Trophoblast cell (in vitro differentiated cells and primary cell): ENCODE data around the gene IDH3A.

Source experiments
- DNase-seq, 2 donors: peaks; one replicate each; pipeline ENCODE4 v3.0.0-alpha.2; 2016
- H2AFZ ChIP-seq: 2 replicates; pipeline ENCODE4 v1.6.1; 2013; ENCODE audit warnings: low read length, moderate library complexity, mild to moderate bottlenecking; ENCODE audit not compliant: insufficient read depth, poor library complexity
- H2AK5ac ChIP-seq: 2 replicates; pipeline ENCODE4 v1.6.1; 2013; ENCODE audit warnings: mild to moderate bottlenecking, low read length
- H2BK120ac ChIP-seq: 2 replicates; pipeline ENCODE4 v1.6.1; 2013; ENCODE audit warnings: low read length, mild to moderate bottlenecking, moderate library complexity; ENCODE audit not compliant: insufficient read depth, poor library complexity
- H2BK12ac ChIP-seq: 2 replicates; pipeline ENCODE4 v1.6.1; 2013; ENCODE audit warnings: mild to moderate bottlenecking, low read length, moderate library complexity
- H2BK5ac ChIP-seq: 2 replicates; pipeline ENCODE4 v1.6.1; 2013; ENCODE audit warnings: low read length, low read depth, moderate library complexity, mild to moderate bottlenecking; ENCODE audit not compliant: poor library complexity
- H3K14ac ChIP-seq: 2 replicates; pipeline ENCODE4 v1.6.1; 2013; ENCODE audit warnings: mild to moderate bottlenecking, low read length
- H3K18ac ChIP-seq: 2 replicates; pipeline ENCODE4 v1.6.1; 2013; ENCODE audit warnings: mild to moderate bottlenecking, low read length
- H3K23ac ChIP-seq: 2 replicates; pipeline ENCODE4 v1.6.1; 2013; ENCODE audit warnings: low read length
- H3K27ac ChIP-seq: 2 replicates; pipeline ENCODE4 v1.5.1; 2013; ENCODE audit warnings: low read depth, mild to moderate bottlenecking, inconsistent platforms, low read length, moderate library complexity
- H3K27me3 ChIP-seq: 2 replicates; pipeline ENCODE4 v1.6.1; 2013; ENCODE audit warnings: inconsistent platforms, mild to moderate bottlenecking, low read length, moderate library complexity; ENCODE audit not compliant: insufficient read depth
- H3K36me3 ChIP-seq, 2 experiments: 1 replicate in 1 of 2; 2 replicates in 1 of 2; pipeline ENCODE4 v1.6.1; 2013; ENCODE audit warnings: low read length in 2 of 2, mild to moderate bottlenecking in 2 of 2, moderate library complexity in 1 of 2; ENCODE audit not compliant: insufficient read depth in 2 of 2, control insufficient read depth in 1 of 2
- H3K4ac ChIP-seq: 2 replicates; pipeline ENCODE4 v1.6.1; 2013; ENCODE audit warnings: low read depth, mild to moderate bottlenecking, low read length, moderate library complexity
- H3K4me1 ChIP-seq, 2 experiments: 1 replicate in 1 of 2; 2 replicates in 1 of 2; pipeline ENCODE4 v1.6.1; 2013; ENCODE audit warnings: low read length in 2 of 2, mild to moderate bottlenecking in 2 of 2, moderate library complexity in 1 of 2; ENCODE audit not compliant: insufficient read depth in 2 of 2, control insufficient read depth in 1 of 2
- H3K4me2 ChIP-seq: 2 replicates; pipeline ENCODE4 v1.6.1; 2013; ENCODE audit warnings: inconsistent platforms, mild to moderate bottlenecking, low read length, moderate library complexity
- H3K4me3 ChIP-seq: 2 replicates; pipeline ENCODE4 v1.5.1; 2013; ENCODE audit warnings: mild to moderate bottlenecking, low read depth, low read length, inconsistent platforms
- H3K79me1 ChIP-seq: one replicate; pipeline ENCODE4 v1.6.1; 2013; ENCODE audit warnings: low read length
- H3K79me2 ChIP-seq: 2 replicates; pipeline ENCODE4 v1.6.1; 2013; ENCODE audit warnings: low read length, mild to moderate bottlenecking; ENCODE audit not compliant: control insufficient read depth, insufficient read depth, poor library complexity
- H3K9ac ChIP-seq: 2 replicates; pipeline ENCODE4 v1.6.1; 2013; ENCODE audit warnings: mild to moderate bottlenecking, low read length
- H3K9me3 ChIP-seq: 2 replicates; pipeline ENCODE4 v1.6.1; 2013; ENCODE audit warnings: low read depth, mild to moderate bottlenecking, control low read depth, inconsistent platforms, low read length; ENCODE audit not compliant: insufficient read depth
- H4K12ac ChIP-seq: 2 replicates; pipeline ENCODE4 v1.6.1; 2013; ENCODE audit warnings: low read depth, mild to moderate bottlenecking, low read length, moderate library complexity
- H4K8ac ChIP-seq: 2 replicates; pipeline ENCODE4 v1.6.1; 2013; ENCODE audit warnings: low read depth, mild to moderate bottlenecking, low read length, moderate library complexity
- H4K91ac ChIP-seq: one replicate; pipeline ENCODE4 v1.6.1; 2013; ENCODE audit warnings: low read depth, mild to moderate bottlenecking, low read length, moderate library complexity
- WGBS: extraction: QIAGEN DNeasy Blood & Tissue Kit; methylation state at CpG from one replicate; pipeline ENCODE4 v1.1.7; 2013; ENCODE audit warnings: missing lambda C conversion rate; ENCODE audit not compliant: insufficient read length, insufficient coverage; ENCODE audit errors: extremely low coverage; 5-methylcytosine and 5-hydroxymethylcytosine counted together

IDH3A gene

DNA sequence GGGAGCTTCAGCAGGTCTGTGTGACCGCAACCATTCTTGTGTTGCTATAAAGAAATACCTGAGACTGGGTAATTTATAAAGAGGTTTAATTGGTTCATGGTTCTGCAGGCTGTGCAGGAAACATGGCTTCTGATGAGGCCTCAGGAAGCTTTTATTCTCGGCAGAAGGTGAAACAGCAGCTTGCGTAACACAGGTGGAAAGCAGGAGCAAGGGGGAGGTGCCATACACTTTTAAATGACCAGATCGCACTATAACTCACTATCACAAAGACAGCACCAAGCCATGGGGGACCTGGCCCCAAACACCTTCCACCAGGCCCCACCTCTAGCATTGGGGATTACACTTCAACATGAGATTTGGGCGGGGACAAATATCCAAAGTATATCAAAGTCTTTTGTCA is 9.6 kb upstream of the IDH3A start:
- H3K23ac ChIP-seq = no peak overlapping the region
- H3K4me3 ChIP-seq = no peak overlapping the region

DNA sequence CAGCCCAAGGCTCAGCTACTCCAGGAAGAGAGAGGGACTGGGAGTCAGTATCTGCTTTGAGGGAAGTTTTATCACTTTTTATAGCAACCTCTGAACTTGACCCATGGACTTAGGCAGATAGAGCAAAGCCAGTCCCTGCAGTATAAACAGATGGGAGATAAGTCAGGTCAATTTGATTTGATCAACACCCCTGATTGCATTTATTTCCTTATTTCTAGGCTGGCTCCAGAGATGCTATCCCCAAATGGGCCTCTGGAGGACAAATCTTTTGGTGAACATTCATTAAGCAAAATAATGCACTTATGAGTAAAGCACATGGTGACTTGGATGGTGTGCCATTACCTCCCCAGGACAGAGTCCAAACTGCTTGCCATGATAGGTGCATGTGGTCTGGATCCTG is 8.9 kb upstream of the IDH3A start:
- H2AFZ ChIP-seq = no peak overlapping the region
- H4K91ac ChIP-seq = no peak overlapping the region
- H2BK120ac ChIP-seq = no peak overlapping the region
- H3K18ac ChIP-seq = no peak overlapping the region
- no peak overlapping the region for H3K9ac ChIP-seq
- H3K9me3 ChIP-seq = peaks cover 2% of the 10 kb centered on the region
- H2BK12ac ChIP-seq = no peak overlapping the region
- H3K79me2 ChIP-seq = no peaks in the 10 kb centered on the region
- no peak overlapping the region for H3K27ac ChIP-seq
- no peaks in the 10 kb centered on the region for H3K27me3 ChIP-seq
- no peak for DNase-seq
- H3K79me1 ChIP-seq = no peaks in the 10 kb centered on the region
- H4K12ac ChIP-seq = no peak overlapping the region
- no peaks in the 10 kb centered on the region for H3K36me3 ChIP-seq
- H3K14ac ChIP-seq = no peak overlapping the region
- peak overlapping the region; percentile 47 for H3K23ac ChIP-seq
- H3K4me3 ChIP-seq = no peak overlapping the region
- no peaks in the 10 kb centered on the region for H3K4me1 ChIP-seq
- H2BK5ac ChIP-seq = no peak overlapping the region
- no peak overlapping the region for H3K4ac ChIP-seq
- H2AK5ac ChIP-seq = no peak overlapping the region
- H3K4me2 ChIP-seq = no peak overlapping the region
- no peak overlapping the region for H4K8ac ChIP-seq

More for the DNA sequence above, 9.6 kb upstream of the IDH3A start:
- no peak overlapping the region for H3K27ac ChIP-seq
- no peak overlapping the region for H2BK120ac ChIP-seq
- H3K9me3 ChIP-seq = peaks cover 2% of the 10 kb centered on the region
- H3K79me1 ChIP-seq = no peaks in the 10 kb centered on the region
- H3K27me3 ChIP-seq = no peaks in the 10 kb centered on the region
- H3K18ac ChIP-seq = no peak overlapping the region
- no peak overlapping the region for H2AK5ac ChIP-seq
- no peak overlapping the region for H3K4me2 ChIP-seq
- H2AFZ ChIP-seq = no peak overlapping the region
- H3K4me1 ChIP-seq = no peaks in the 10 kb centered on the region
- H3K14ac ChIP-seq = no peak overlapping the region
- no peak overlapping the region for H4K12ac ChIP-seq
- H2BK5ac ChIP-seq = no peak overlapping the region
- H4K8ac ChIP-seq = no peak overlapping the region
- H3K4ac ChIP-seq = no peak overlapping the region
- no peak overlapping the region for H2BK12ac ChIP-seq
- no peaks in the 10 kb centered on the region for H3K79me2 ChIP-seq
- no peaks in the 10 kb centered on the region for H3K36me3 ChIP-seq
- H3K9ac ChIP-seq = no peak overlapping the region
- no CpG with 5 or more reads among the region's 5 CpGs for WGBS
- H4K91ac ChIP-seq = no peak overlapping the region
- DNase-seq = no peak

DNA sequence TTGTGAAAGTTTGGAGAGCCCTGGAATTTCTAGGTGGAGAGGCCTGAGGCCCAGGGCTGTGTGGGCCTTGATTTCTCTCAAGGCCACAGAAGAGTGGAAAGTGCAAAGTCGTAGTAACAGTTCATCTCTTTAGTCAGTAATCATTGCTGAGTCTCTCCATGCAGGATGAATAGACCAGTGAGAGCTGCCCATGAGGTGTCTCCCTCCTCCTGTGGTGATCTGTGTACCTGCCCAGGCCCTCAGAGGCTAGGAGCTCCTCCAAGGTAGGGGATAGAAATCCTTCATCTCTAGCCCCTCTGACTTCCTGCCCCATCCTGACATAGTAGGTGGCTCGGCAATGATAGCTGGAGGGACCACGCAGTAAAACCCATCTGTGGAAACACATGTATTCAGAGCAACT is 6.8 kb upstream of the IDH3A start:
- Histone ChIP-seq H2BK120ac (no peak overlapping the region), H2BK5ac (no peak overlapping the region), H4K8ac (no peak overlapping the region), H3K4me2 (no peak overlapping the region), H3K4me3 (no peak overlapping the region), H3K18ac (no peak overlapping the region), H3K14ac (no peak overlapping the region), H2BK12ac (no peak overlapping the region), H3K4ac (no peak overlapping the region), H2AFZ (no peak overlapping the region), H3K27me3 (no peaks in the 10 kb centered on the region), H3K23ac (no peak overlapping the region), H3K36me3 (no peaks in the 10 kb centered on the region), H4K91ac (no peak overlapping the region), H3K79me1 (no peaks in the 10 kb centered on the region), H2AK5ac (no peak overlapping the region), H3K9ac (no peak overlapping the region), H3K9me3 (peaks cover 2% of the 10 kb centered on the region), H4K12ac (no peak overlapping the region), H3K4me1 (peaks cover 0 to 5% of the 10 kb centered on the region in 2 experiments), H3K27ac (no peak overlapping the region), H3K79me2 (no peaks in the 10 kb centered on the region)
- no peak for DNase-seq
- no CpG with 5 or more reads among the region's 3 CpGs for WGBS

DNA sequence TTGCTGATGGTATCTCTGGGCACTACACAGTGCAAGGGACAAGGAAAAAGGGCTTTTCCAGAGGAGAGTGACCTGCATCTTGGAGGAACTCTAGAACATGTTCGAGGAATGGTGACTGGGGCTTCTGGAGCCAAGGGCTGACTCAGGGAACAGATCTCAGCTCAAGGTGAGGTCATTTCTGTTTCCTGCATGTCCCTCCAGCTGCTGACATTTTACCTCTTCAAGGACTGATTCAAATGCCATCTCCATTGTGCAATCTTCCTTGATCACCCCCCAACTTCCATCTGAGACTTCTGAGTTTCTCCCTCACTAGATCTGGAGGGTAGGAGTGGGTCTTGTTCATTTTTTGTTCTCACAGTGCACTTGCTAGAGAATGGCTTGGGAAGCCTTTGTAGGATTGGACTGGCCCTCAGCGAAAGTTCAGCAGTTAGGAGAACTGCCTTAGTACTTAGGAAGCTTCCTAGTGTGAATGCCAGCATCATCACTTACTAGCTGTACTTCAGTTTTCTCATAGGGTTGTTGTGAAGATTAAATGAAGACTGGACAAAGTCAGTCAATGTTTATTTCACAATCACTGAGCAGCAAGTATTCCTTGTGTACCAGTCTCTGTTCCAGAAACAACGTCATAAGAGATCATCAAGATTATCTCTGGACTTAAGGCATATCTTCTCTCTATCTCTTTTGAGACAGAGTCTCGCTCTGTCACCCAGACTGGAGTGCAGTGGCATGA is 2.6 kb upstream of the IDH3A start:
- H4K8ac ChIP-seq = no peak overlapping the region
- no peak overlapping the region for H3K18ac ChIP-seq
- H3K4me3 ChIP-seq = no peak overlapping the region
- H3K27me3 ChIP-seq = no peaks in the 10 kb centered on the region
- peaks cover 4 to 8% of the 10 kb centered on the region in 2 experiments for H3K4me1 ChIP-seq
- peaks cover 4% of the 10 kb centered on the region for H3K79me1 ChIP-seq
- no peak overlapping the region for H2AFZ ChIP-seq
- H2AK5ac ChIP-seq = no peak overlapping the region
- H3K23ac ChIP-seq = no peak overlapping the region
- H4K91ac ChIP-seq = no peak overlapping the region
- H3K79me2 ChIP-seq = peaks cover 4% of the 10 kb centered on the region
- no peak overlapping the region for H3K14ac ChIP-seq
- H3K9me3 ChIP-seq = peaks cover 2% of the 10 kb centered on the region
- no peak overlapping the region for H3K27ac ChIP-seq
- peak; percentile 52 to 90 for DNase-seq
- H3K9ac ChIP-seq = no peak overlapping the region
- H4K12ac ChIP-seq = no peak overlapping the region
- H3K4ac ChIP-seq = no peak overlapping the region
- H3K4me2 ChIP-seq = no peak overlapping the region
- H2BK5ac ChIP-seq = no peak overlapping the region
- no CpG with 5 or more reads among the region's 4 CpGs for WGBS
- H3K36me3 ChIP-seq = no peaks in the 10 kb centered on the region
- no peak overlapping the region for H2BK120ac ChIP-seq
- no peak overlapping the region for H2BK12ac ChIP-seq
